Mucosa of descending colon (tissue), 3 donors: ENCODE data around the gene TSPAN3. TPM values are rescaled to one million over a fixed set of nuclear protein-coding genes. Genes with fewer than 3 reads are reported as not detected.

Source experiments
- ATAC-seq: fragments of 200-7000 bp; cut with Tn5 transposase; one replicate; pipeline ENCODE4 v1.9.1; 2020; ENCODE audit warnings: mild to moderate bottlenecking, moderate library complexity
- DNase-seq, 3 donors: peaks; one replicate each; pipeline ENCODE4 v3.0.0-alpha.2; 2020
- H3K36me3 ChIP-seq: fragments of 200-600 bp; one replicate; pipeline ENCODE4 v1.8.0; 2021; ENCODE audit warnings: low read depth, mild to moderate bottlenecking
- H3K4me1 ChIP-seq: fragments of 200-600 bp; one replicate; pipeline ENCODE4 v1.8.0; 2021; ENCODE audit warnings: low read depth, mild to moderate bottlenecking
- H3K4me3 ChIP-seq: fragments of 200-600 bp; one replicate; pipeline ENCODE4 v1.8.0; 2021; ENCODE audit warnings: mild to moderate bottlenecking
- H3K9me3 ChIP-seq: fragments of 200-600 bp; one replicate; pipeline ENCODE4 v1.8.0; 2021; ENCODE audit warnings: mild to moderate bottlenecking
- CTCF ChIP-seq: fragments of 200-600 bp; IDR thresholded peaks from one replicate; pipeline ENCODE4 v1.8.0; 2022; ENCODE audit warnings: antibody characterized with exemption, mild to moderate bottlenecking
- intact Hi-C, 2 donors: fragments of 100-400 bp; cut with DNase I in 1 of 2; cut with micrococcal nuclease in 1 of 2; formaldehyde crosslinking; loops; one replicate each; pipeline versions ENCODE4 v1.11.0 to v1.11.1; 2022; cut with DNase I, micrococcal nuclease
- total RNA-seq, 3 donors: library from RNA; stranded (reverse); fragmentation: NEBNext Ultra II Directional in 2 of 3; extraction: Animal tissue kit (Norgen Biotek cat#: 25700) in 2 of 3; gene quantifications; one replicate each; pipeline versions ENCODE4 v1.2.1 to v1.2.4, GENCODE V29; 2021 to 2023
- donor health status: DM: no; HTN: no; CAD: no; lungs with moderate emphysema.
- donor health status: DM: no; HTN: no; CAD: no.
- donor health status: DM: no; HTN: yes; CAD: no.

TSPAN3 gene
- total RNA-seq, 3 donors from 2014 or later, result 419 to 945 (median 666) TPM

- H3K9me3 ChIP-seq, result no peaks in the 10 kb centered on the region
- H3K4me1 ChIP-seq, result peaks cover under 1% of the 10 kb centered on the region
- no peak for TF ChIP-seq CTCF
- intact Hi-C loops, result no loop called here
- ATAC-seq (no peak), DNase-seq (no peak)
- no peaks in the 10 kb centered on the region for H3K36me3 ChIP-seq
- no peak overlapping the region for H3K4me3 ChIP-seq
Observed at GRCh38 chr15:77053709-77054108, 17.2 kb downstream of the TSPAN3 start.

GRCh38 chr15:77052556-77052955 is 18.4 kb downstream of the TSPAN3 start:
- Histone ChIP-seq H3K4me3 (no peak overlapping the region), H3K4me1 (no peaks in the 10 kb centered on the region), H3K36me3 (no peaks in the 10 kb centered on the region), H3K9me3 (no peaks in the 10 kb centered on the region)
- intact Hi-C loops, result no loop called here
- DNase-seq (no peak), ATAC-seq (no peak)
- no peak for TF ChIP-seq CTCF

- TF ChIP-seq CTCF, result no peak
Observed at GRCh38 chr15:77048135-77048876, 22.6 kb downstream of the TSPAN3 start.

GRCh38 chr15:77046704-77047412 is 24.1 kb downstream of the TSPAN3 start:
- ATAC-seq, result no peak
- no peak for TF ChIP-seq CTCF
- intact Hi-C loops, result no loop called here

More at GRCh38 chr15:77048135-77048876, 22.6 kb downstream of the TSPAN3 start:
- Histone ChIP-seq H3K4me1 (no peaks in the 10 kb centered on the region), H3K4me3 (no peak overlapping the region), H3K9me3 (no peaks in the 10 kb centered on the region), H3K36me3 (no peaks in the 10 kb centered on the region)
- intact Hi-C loops, result no loop called here
- DNase-seq (no peak), ATAC-seq (no peak)

GRCh38 chr15:77045985-77046384 is 24.9 kb downstream of the TSPAN3 start:
- TF ChIP-seq CTCF, result no peak
- no peaks in the 10 kb centered on the region for H3K36me3 ChIP-seq
- intact Hi-C loops, result no loop called here
- H3K4me3 ChIP-seq, result no peak overlapping the region
- H3K4me1 ChIP-seq, result peaks cover 5% of the 10 kb centered on the region
- H3K9me3 ChIP-seq, result no peaks in the 10 kb centered on the region
- DNase-seq (no peak), ATAC-seq (no peak)

More at GRCh38 chr15:77046704-77047412, 24.1 kb downstream of the TSPAN3 start:
- no peak for DNase-seq
- Histone ChIP-seq H3K36me3 (no peaks in the 10 kb centered on the region), H3K9me3 (no peaks in the 10 kb centered on the region), H3K4me3 (no peak overlapping the region), H3K4me1 (peaks cover 5% of the 10 kb centered on the region)
